HepG2 (cell line): ENCODE measurements around the gene PLD6. TPM values are rescaled to one million over a fixed set of nuclear protein-coding genes. Genes with fewer than 3 reads are reported as not detected.

Experiments
- ATAC-seq: fragments of 200-7000 bp; cut with Tn5 transposase; 3 replicates; pipeline ENCODE4 v1.9.1; 2020; ENCODE audit warnings: mild to moderate bottlenecking, moderate library complexity
- BruUV-seq: library from RNA; stranded (reverse); fragments of 400-500 nt; replicated peaks from 2 replicates; lab custom pipeline; 2021; lab: Mats Ljungman, UMichigan
- CTCF ChIA-PET: fragments of 300-600 bp; formaldehyde crosslinking; extraction: SDS; loops from one replicate; lab custom pipeline; 2021; ENCODE audit warnings: low total read pairs, inconsistent platforms, low intra/inter-chr PET ratio; lab: Yijun Ruan, JAX
- POLR2A ChIA-PET: fragments of 350-600 bp; sonication (Branson Sonifier 250); formaldehyde crosslinking; loops from one replicate; lab custom pipeline; 2020; ENCODE audit warnings: antibody characterized with exemption, inconsistent platforms; lab: Yijun Ruan, JAX
- DNase-seq: peaks from one replicate; pipeline ENCODE4 v3.0.0-alpha.2; 2015; ENCODE audit warnings: low spot score
- FAIRE-seq: peaks from 3 replicates; lab custom pipeline; 2011; peaks lifted over from hg19 to GRCh38; lab: Jason Lieb, UNC
- H2AFZ ChIP-seq: one replicate; pipeline ENCODE4 v1.6.1; 2011; ENCODE audit warnings: low read length, inconsistent platforms
- H3K27ac ChIP-seq: fragments of 300-600 bp; 3 replicates; pipeline ENCODE4 v1.8.0; 2011; ENCODE audit warnings: mixed run types, mild to moderate bottlenecking, mixed read lengths, low read length, inconsistent platforms; ENCODE audit not compliant: insufficient read depth; ENCODE audit errors: extremely low read length
- H3K27me3 ChIP-seq, 2 experiments: fragments of 200-600 bp in 1 of 2; 2 replicates in 1 of 2; 3 replicates in 1 of 2; pipeline versions ENCODE4 v1.6.0 to v1.8.0; 2011; ENCODE audit warnings: low read length in 2 of 2, mild to moderate bottlenecking in 2 of 2, moderate library complexity in 2 of 2, inconsistent platforms in 1 of 2; ENCODE audit not compliant: insufficient read depth in 2 of 2, control insufficient read depth in 1 of 2
- H3K36me3 ChIP-seq, 2 experiments: fragments of 200-600 bp in 1 of 2; replicated peaks in 1 of 2; 2 replicates in 1 of 2; 3 replicates in 1 of 2; pipeline versions ENCODE4 v1.5.1 to v1.8.0; 2011; ENCODE audit warnings: low read length in 2 of 2, inconsistent platforms in 1 of 2; ENCODE audit not compliant: insufficient read depth in 2 of 2, control insufficient read depth in 1 of 2
- H3K4me1 ChIP-seq: 2 replicates; pipeline ENCODE4 v1.5.1; 2012; ENCODE audit warnings: low read length, inconsistent platforms; ENCODE audit not compliant: insufficient read depth
- H3K4me2 ChIP-seq: 2 replicates; pipeline ENCODE4 v1.6.0; 2011; ENCODE audit warnings: low read depth, low read length, inconsistent platforms
- H3K4me3 ChIP-seq, 3 experiments: fragments of 200-600 bp in 1 of 3; sonication (generic), shearing (Covaris generic) in 1 of 3; replicated peaks in 1 of 3; 2 replicates each; pipeline ENCODE4 v1.5.1; 2011 to 2016; ENCODE audit warnings: low read length in 3 of 3, inconsistent platforms in 2 of 3, low read depth in 2 of 3, mild to moderate bottlenecking in 2 of 3, control low read depth in 1 of 3, mixed read lengths in 1 of 3; ENCODE audit not compliant: insufficient read depth in 1 of 3
- H3K79me2 ChIP-seq: one replicate; pipeline ENCODE4 v1.6.1; 2011; ENCODE audit warnings: low read length, inconsistent platforms; ENCODE audit not compliant: insufficient read depth
- H3K9ac ChIP-seq: 2 replicates; pipeline ENCODE4 v1.6.0; 2011; ENCODE audit warnings: mild to moderate bottlenecking, low read depth, low read length, inconsistent platforms; ENCODE audit not compliant: insufficient read depth
- H3K9me3 ChIP-seq: 2 replicates; pipeline ENCODE4 v1.5.1; 2012; ENCODE audit warnings: mild to moderate bottlenecking, low read length
- H4K20me1 ChIP-seq: 2 replicates; pipeline ENCODE4 v1.6.0; 2011; ENCODE audit warnings: inconsistent platforms, mild to moderate bottlenecking, low read length, moderate library complexity; ENCODE audit not compliant: insufficient read depth
- CEBPZ ChIP-seq: IDR thresholded peaks from 2 replicates; pipeline ENCODE4 v1.6.1; 2012; ENCODE audit warnings: low read length, improper control_type of control experiment
- NBN ChIP-seq: fragments of 450-650 bp; conservative IDR thresholded peaks from 2 replicates; pipeline ENCODE4 v1.6.1; 2017
- NFKBIZ ChIP-seq: IDR thresholded peaks from 2 replicates; pipeline ENCODE4 v1.6.1; 2018; ENCODE audit warnings: missing genetic modification reagents, missing compliant biosample characterization
- PHF21A ChIP-seq: sonication (generic); formaldehyde crosslinking; IDR thresholded peaks from 2 replicates; pipeline ENCODE4 v1.5.0; 2020; ENCODE audit warnings: mild to moderate bottlenecking, missing genetic modification reagents
- POLR2AphosphoS2 ChIP-seq: IDR thresholded peaks from 2 replicates; pipeline ENCODE4 v1.6.1; 2011; ENCODE audit warnings: low read depth, low read length, improper control_type of control experiment
- SSRP1 ChIP-seq: IDR thresholded peaks from 2 replicates; pipeline ENCODE4 v1.6.1; 2016; ENCODE audit warnings: control low read depth
- THYN1 ChIP-seq: sonication (generic); formaldehyde crosslinking; IDR thresholded peaks from 2 replicates; pipeline ENCODE4 v1.8.1; 2023; ENCODE audit warnings: low read depth, mild to moderate bottlenecking, moderate library complexity, missing genetic modification reagents, borderline replicate concordance
- ZNF18 ChIP-seq: sonication (generic); formaldehyde crosslinking; IDR thresholded peaks from 2 replicates; pipeline ENCODE4 v1.8.0; 2022; ENCODE audit warnings: mild to moderate bottlenecking, missing genetic modification reagents; ENCODE audit not compliant: insufficient replicate concordance
- ZNF496 ChIP-seq: sonication (generic); formaldehyde crosslinking; IDR thresholded peaks from 2 replicates; pipeline ENCODE4 v1.8.1; 2023; ENCODE audit warnings: mild to moderate bottlenecking, moderate library complexity, missing genetic modification reagents; ENCODE audit not compliant: insufficient replicate concordance
- ZNF704 ChIP-seq: sonication (generic); formaldehyde crosslinking; IDR thresholded peaks from 2 replicates; pipeline ENCODE4 v1.8.1; 2023; ENCODE audit warnings: mild to moderate bottlenecking, inconsistent platforms, moderate library complexity, missing genetic modification reagents, borderline replicate concordance
- WGBS: methylation state at CpG from one replicate; pipeline ENCODE4 v1.1.6; 2017; ENCODE audit warnings: low lambda C conversion rate; 5-methylcytosine and 5-hydroxymethylcytosine counted together
- in situ Hi-C: cut with HindIII; loops from 2 replicates; pipeline ENCODE4 v1.10.0; 2017; ENCODE audit warnings: low pct_unique_long_range_greater_than_20kb; ENCODE audit not compliant: extremely low pct_ligation_motif_present
- intact Hi-C: fragments of 100-400 bp; cut with micrococcal nuclease; formaldehyde crosslinking; loops from one replicate; pipeline ENCODE4 v1.10.0; 2022; ENCODE audit not compliant: unreplicated experiment
- polyA plus RNA-seq, 8 experiments: library from polyadenylated mRNA; depleted of rRNA in 3 of 8; stranded (reverse) in 7 of 8; unstranded in 1 of 8; fragments of >200 nt; fragmentation: Illumina TruSeq in 4 of 8; extraction: Trizol in 4 of 8; gene quantifications; 2 replicates each; pipeline versions ENCODE4 v1.2.1 to v1.2.3, GENCODE V29; 2011 to 2016; ENCODE audit warnings: low read depth in 4 of 8, missing spikeins in 1 of 8, mixed read lengths in 1 of 8; ENCODE audit not compliant: insufficient read depth in 1 of 8
- total RNA-seq, 5 experiments: library from RNA; depleted of rRNA; stranded (reverse); fragments of >200 nt; fragmentation: Illumina TruSeq; extraction: Trizol; gene quantifications; 2 replicates each; pipeline ENCODE4 v1.2.3, GENCODE V29; 2016; ENCODE audit warnings: low read depth in 1 of 5
- TF ChIP-seq, protein P1 (sequence below): sonication (generic); formaldehyde crosslinking; IDR thresholded peaks from 2 replicates; pipeline ENCODE4 v1.8.1; 2023; ENCODE audit warnings: mild to moderate bottlenecking, missing genetic modification reagents
- TF ChIP-seq, protein P2 (sequence below): sonication (generic); formaldehyde crosslinking; IDR thresholded peaks from 2 replicates; pipeline ENCODE4 v1.9.0; 2021; ENCODE audit warnings: missing genetic modification reagents, borderline replicate concordance
- TF ChIP-seq, protein P3 (sequence below): sonication (generic); formaldehyde crosslinking; IDR thresholded peaks from 2 replicates; pipeline ENCODE4 v1.8.0; 2022; ENCODE audit warnings: mild to moderate bottlenecking, missing genetic modification reagents, borderline replicate concordance

PLD6 gene
- total and polyA plus RNA-seq, 2 of the 13 experiments (the other 11 are each of a cell fraction or from before 2014, with no cell fraction given): 5.2 to 11.4 TPM

DNA sequence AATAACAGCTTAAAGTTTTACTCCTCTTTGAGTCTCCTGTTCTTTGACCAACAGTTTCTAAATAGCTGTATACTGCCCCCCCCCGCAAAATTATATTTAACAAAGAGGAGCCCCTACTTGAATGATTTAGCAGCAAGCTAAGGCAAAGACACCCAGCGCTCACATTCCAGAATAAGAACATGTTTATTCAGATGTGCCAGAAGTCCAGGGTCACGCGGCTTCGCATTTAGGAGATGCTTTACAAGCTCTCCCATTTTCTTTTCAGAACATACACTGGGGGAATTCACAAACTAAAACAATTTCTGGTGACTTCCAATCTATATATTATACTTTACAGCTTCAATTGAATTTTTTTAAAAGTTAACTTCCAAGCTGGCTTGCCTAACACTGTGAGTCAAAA, 5.3 kb downstream of the PLD6 start:
- WGBS: 92% methylated on average over 5 of the region's 5 CpGs
- POLR2A ChIA-PET: no interaction called here
- in situ Hi-C loops: no loop called here

More for the DNA sequence above, 5.3 kb downstream of the PLD6 start:
- Histone ChIP-seq H3K27ac (no peak overlapping the region), H3K36me3 (peaks cover 13 to 22% of the 10 kb centered on the region in 2 experiments; a peak in 4 of 5 replicates), H3K4me1 (peaks cover 25% of the 10 kb centered on the region), H3K9ac (no peak overlapping the region), H3K79me2 (peaks cover 23% of the 10 kb centered on the region), H3K4me2 (no peak overlapping the region), H4K20me1 (no peaks in the 10 kb centered on the region), H3K4me3 (no peak overlapping the region), H3K9me3 (no peaks in the 10 kb centered on the region), H3K27me3 (no peaks in the 10 kb centered on the region; a peak in 1 of 5 replicates), H2AFZ (no peak overlapping the region)
- no peak for TF ChIP-seq NBN
- TF ChIP-seq NFKBIZ (CRISPR knock-in tag): no peak
- TF ChIP-seq CEBPZ: no peak
- no peak for TF ChIP-seq THYN1 (CRISPR knock-in tag)
- TF ChIP-seq ZNF704 (CRISPR knock-in tag): no peak
- TF ChIP-seq, protein P1, sequence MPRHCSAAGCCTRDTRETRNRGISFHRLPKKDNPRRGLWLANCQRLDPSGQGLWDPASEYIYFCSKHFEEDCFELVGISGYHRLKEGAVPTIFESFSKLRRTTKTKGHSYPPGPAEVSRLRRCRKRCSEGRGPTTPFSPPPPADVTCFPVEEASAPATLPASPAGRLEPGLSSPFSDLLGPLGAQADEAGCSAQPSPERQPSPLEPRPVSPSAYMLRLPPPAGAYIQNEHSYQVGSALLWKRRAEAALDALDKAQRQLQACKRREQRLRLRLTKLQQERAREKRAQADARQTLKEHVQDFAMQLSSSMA (CRISPR knock-in tag): no peak
- no peak for TF ChIP-seq POLR2AphosphoS2
- TF ChIP-seq PHF21A (CRISPR knock-in tag): no peak
- TF ChIP-seq SSRP1: no peak
- no peak for TF ChIP-seq ZNF18
- no peak for TF ChIP-seq ZNF496 (CRISPR knock-in tag)
- TF ChIP-seq, protein P2, sequence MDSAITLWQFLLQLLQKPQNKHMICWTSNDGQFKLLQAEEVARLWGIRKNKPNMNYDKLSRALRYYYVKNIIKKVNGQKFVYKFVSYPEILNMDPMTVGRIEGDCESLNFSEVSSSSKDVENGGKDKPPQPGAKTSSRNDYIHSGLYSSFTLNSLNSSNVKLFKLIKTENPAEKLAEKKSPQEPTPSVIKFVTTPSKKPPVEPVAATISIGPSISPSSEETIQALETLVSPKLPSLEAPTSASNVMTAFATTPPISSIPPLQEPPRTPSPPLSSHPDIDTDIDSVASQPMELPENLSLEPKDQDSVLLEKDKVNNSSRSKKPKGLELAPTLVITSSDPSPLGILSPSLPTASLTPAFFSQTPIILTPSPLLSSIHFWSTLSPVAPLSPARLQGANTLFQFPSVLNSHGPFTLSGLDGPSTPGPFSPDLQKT (CRISPR knock-in tag): no peak
- TF ChIP-seq, protein P3, sequence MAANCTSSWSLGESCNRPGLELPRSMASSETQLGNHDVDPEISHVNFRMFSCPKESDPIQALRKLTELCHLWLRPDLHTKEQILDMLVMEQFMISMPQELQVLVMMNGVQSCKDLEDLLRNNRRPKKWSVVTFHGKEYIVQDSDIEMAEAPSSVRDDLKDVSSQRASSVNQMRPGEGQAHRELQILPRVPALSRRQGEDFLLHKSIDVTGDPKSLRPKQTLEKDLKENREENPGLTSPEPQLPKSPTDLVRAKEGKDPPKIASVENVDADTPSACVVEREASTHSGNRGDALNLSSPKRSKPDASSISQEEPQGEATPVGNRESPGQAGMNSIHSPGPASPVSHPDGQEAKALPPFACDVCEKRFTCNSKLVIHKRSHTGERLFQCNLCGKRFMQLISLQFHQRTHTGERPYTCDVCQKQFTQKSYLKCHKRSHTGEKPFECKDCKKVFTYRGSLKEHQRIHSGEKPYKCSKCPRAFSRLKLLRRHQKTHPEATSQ (CRISPR knock-in tag): no peak
- BruUV-seq: no TSS peak
- FAIRE-seq (no peak), ATAC-seq (no peak), DNase-seq (no peak)
- intact Hi-C loops: loop anchor here (10.0 kb wide), 1 partner anchor 114 kb away; no protein-coding TSS in a partner anchor
- CTCF ChIA-PET: no interaction called here
